ENCODE results near the gene PTRH2. TPM values are rescaled to one million over a fixed set of nuclear protein-coding genes. Genes with fewer than 3 reads are reported as not detected.

PTRH2 gene
- total RNA-seq, 1 experiment from 2014 or later: 48.0 TPM

DNA sequence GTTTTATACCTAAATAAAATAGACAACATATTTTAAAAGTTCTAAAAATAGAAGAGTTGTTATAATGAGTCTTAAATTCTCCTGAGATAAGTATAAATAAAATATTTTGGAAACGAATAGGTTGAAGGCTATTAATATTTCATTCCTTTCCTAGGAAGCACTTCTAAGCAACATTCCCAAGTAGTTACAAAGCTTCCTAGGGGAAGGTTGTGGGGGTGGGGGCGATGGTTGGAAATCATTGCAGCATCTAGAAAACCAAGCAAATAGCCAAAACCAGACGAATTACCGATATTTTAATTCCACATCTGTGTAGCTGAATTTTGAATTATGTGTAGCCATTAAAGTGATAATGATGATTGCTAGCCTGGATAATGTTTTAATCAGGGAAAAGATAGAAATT lies 26.9 kb downstream of the PTRH2 start:
- H3K9me3 ChIP-seq (ENCODE audit: low read length): no peaks in the 10 kb centered on the region
- DNase-seq: no peak
- H3K36me3 ChIP-seq (ENCODE audit: insufficient read depth, low read length): peaks cover 91% of the 10 kb centered on the region
- H3K9me2 ChIP-seq (replicated peaks; ENCODE audit: insufficient read depth, low read length): no peaks in the 10 kb centered on the region
- no peak overlapping the region for H3K4me3 ChIP-seq (ENCODE audit: low read length)
- H3K9ac ChIP-seq (ENCODE audit: low read length): no peak overlapping the region
- H4K20me1 ChIP-seq (ENCODE audit: insufficient read depth, low read depth, low read length): no peaks in the 10 kb centered on the region
- no peak overlapping the region for H3K27ac ChIP-seq (ENCODE audit: low read length)
- H3K4me1 ChIP-seq (ENCODE audit: low read length): peaks cover 27% of the 10 kb centered on the region
- peaks cover 78% of the 10 kb centered on the region for H3K79me2 ChIP-seq (ENCODE audit: low read length)
- H3K27me3 ChIP-seq (ENCODE audit: low read length): no peaks in the 10 kb centered on the region
- H2AFZ ChIP-seq (ENCODE audit: low read length): no peak overlapping the region
- H3K4me2 ChIP-seq (ENCODE audit: low read depth, low read length, poor library complexity, severe bottlenecking): no peak overlapping the region

DNA sequence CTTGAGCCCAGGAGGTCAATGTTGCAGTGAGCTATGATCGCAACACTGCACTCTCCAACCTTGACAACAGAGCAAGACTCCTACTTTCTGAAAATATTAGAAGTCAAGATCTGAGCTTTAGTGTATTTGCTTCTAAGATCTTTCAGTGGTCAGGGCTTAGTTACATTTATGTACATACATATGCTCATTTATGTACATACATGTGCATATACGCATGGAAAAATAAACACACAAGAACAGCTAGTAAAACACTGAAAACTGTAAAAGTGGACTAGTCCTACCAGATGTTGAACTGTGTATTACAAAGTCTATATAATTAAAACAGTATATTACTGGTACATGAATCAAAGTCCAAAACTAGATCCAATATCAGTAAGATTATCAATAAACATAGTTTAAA lies 28.3 kb downstream of the PTRH2 start:
- H3K79me2 ChIP-seq (ENCODE audit: low read length): peaks cover 82% of the 10 kb centered on the region
- H4K20me1 ChIP-seq (ENCODE audit: insufficient read depth, low read depth, low read length): no peaks in the 10 kb centered on the region
- no peak overlapping the region for H2AFZ ChIP-seq (ENCODE audit: low read length)
- H3K4me2 ChIP-seq (ENCODE audit: low read depth, low read length, poor library complexity, severe bottlenecking): no peak overlapping the region
- no peak for DNase-seq
- H3K4me1 ChIP-seq (ENCODE audit: low read length): peaks cover 41% of the 10 kb centered on the region
- H3K27ac ChIP-seq (ENCODE audit: low read length): no peak overlapping the region
- H3K9ac ChIP-seq (ENCODE audit: low read length): no peak overlapping the region
- peaks cover 91% of the 10 kb centered on the region for H3K36me3 ChIP-seq (ENCODE audit: insufficient read depth, low read length)
- H3K9me3 ChIP-seq (ENCODE audit: low read length): no peaks in the 10 kb centered on the region
- no peak overlapping the region for H3K4me3 ChIP-seq (ENCODE audit: low read length)
- no peaks in the 10 kb centered on the region for H3K27me3 ChIP-seq (ENCODE audit: low read length)
- H3K9me2 ChIP-seq (replicated peaks; ENCODE audit: insufficient read depth, low read length): no peaks in the 10 kb centered on the region

DNA sequence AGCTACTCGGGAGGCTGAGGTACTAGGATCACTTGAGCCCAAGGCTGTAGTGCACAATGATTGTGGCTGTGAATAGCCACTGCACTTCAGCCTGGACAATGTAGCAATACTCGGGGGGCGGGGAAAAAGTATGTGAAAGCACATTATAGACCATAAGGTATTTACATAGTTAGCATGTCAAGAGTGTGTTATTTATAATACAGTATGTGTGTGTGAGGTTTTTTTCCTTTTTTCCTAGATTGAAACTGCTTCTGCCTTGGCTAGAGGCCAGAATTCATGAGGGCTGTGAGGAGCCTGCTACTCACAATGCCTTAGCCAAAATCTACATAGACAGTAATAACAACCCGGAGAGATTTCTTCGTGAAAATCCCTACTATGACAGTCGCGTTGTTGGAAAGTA lies 30.5 kb downstream of the PTRH2 start:
- no peaks in the 10 kb centered on the region for H4K20me1 ChIP-seq (ENCODE audit: insufficient read depth, low read depth, low read length)
- H3K27me3 ChIP-seq (ENCODE audit: low read length): no peaks in the 10 kb centered on the region
- no peak overlapping the region for H3K9ac ChIP-seq (ENCODE audit: low read length)
- H3K9me3 ChIP-seq (ENCODE audit: low read length): no peaks in the 10 kb centered on the region
- DNase-seq: no peak
- no peak overlapping the region for H3K4me2 ChIP-seq (ENCODE audit: low read depth, low read length, poor library complexity, severe bottlenecking)
- no peak overlapping the region for H2AFZ ChIP-seq (ENCODE audit: low read length)
- no peaks in the 10 kb centered on the region for H3K9me2 ChIP-seq (replicated peaks; ENCODE audit: insufficient read depth, low read length)
- no peak overlapping the region for H3K27ac ChIP-seq (ENCODE audit: low read length)
- H3K4me3 ChIP-seq (ENCODE audit: low read length): no peak overlapping the region
- H3K79me2 ChIP-seq (ENCODE audit: low read length): peaks cover 82% of the 10 kb centered on the region
- peaks cover 56% of the 10 kb centered on the region for H3K4me1 ChIP-seq (ENCODE audit: low read length)
- peaks cover 85% of the 10 kb centered on the region for H3K36me3 ChIP-seq (ENCODE audit: insufficient read depth, low read length)

DNA sequence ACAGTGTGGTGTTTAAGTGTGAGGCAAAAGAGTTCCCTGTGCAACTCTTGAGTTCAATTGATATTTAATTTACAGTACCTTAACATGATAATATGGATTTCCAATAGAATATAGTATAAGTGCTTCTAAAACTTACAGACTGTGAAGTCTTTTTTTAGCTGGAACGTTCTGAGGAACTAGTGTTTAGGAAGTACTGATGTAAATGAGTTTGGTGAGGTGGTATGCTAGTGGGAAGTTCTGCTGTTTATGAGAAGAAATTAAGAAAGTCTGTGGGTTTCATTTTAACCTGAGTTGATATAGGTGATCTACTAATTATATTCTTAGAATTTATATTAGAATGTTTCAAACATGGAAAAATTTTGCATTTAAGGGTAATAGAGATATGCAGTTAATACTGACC lies 32.0 kb downstream of the PTRH2 start:
- H3K9me2 ChIP-seq (replicated peaks; ENCODE audit: insufficient read depth, low read length): no peaks in the 10 kb centered on the region
- no peaks in the 10 kb centered on the region for H4K20me1 ChIP-seq (ENCODE audit: insufficient read depth, low read depth, low read length)
- no peak overlapping the region for H3K9ac ChIP-seq (ENCODE audit: low read length)
- peak overlapping the region; percentile 64 for H3K27ac ChIP-seq (ENCODE audit: low read length)
- no peaks in the 10 kb centered on the region for H3K9me3 ChIP-seq (ENCODE audit: low read length)
- H2AFZ ChIP-seq (ENCODE audit: low read length): no peak overlapping the region
- peaks cover 85% of the 10 kb centered on the region for H3K36me3 ChIP-seq (ENCODE audit: insufficient read depth, low read length)
- no peak for DNase-seq
- H3K4me2 ChIP-seq (ENCODE audit: low read depth, low read length, poor library complexity, severe bottlenecking): peak overlapping the region; percentile 24
- no peak overlapping the region for H3K4me3 ChIP-seq (ENCODE audit: low read length)
- peaks cover 84% of the 10 kb centered on the region for H3K79me2 ChIP-seq (ENCODE audit: low read length)
- peaks cover 71% of the 10 kb centered on the region for H3K4me1 ChIP-seq (ENCODE audit: low read length)
- H3K27me3 ChIP-seq (ENCODE audit: low read length): no peaks in the 10 kb centered on the region

DNA sequence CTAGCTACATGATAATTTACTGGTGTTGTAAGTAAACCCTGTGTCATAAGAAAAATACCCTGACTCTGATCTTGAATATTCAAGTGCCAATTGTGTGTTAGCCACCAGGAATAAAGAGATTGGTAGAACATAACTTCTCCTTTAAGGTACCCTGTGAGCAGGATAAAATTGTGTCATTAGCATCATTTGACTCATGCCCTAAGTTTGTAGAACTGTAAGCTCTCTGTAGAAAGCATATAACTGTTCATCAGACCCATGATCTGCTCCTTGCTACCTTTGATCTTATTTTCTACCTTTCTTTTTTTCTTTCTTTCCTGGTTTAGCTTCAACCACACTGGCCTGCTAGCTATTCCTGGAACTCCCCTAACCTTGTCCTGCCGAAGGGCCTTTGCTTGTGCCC lies 35.8 kb downstream of the PTRH2 start:
- no peaks in the 10 kb centered on the region for H3K9me2 ChIP-seq (replicated peaks; ENCODE audit: insufficient read depth, low read length)
- H3K9me3 ChIP-seq (ENCODE audit: low read length): no peaks in the 10 kb centered on the region
- no peak overlapping the region for H2AFZ ChIP-seq (ENCODE audit: low read length)
- no peak overlapping the region for H3K4me2 ChIP-seq (ENCODE audit: low read depth, low read length, poor library complexity, severe bottlenecking)
- no peak for DNase-seq
- no peaks in the 10 kb centered on the region for H3K27me3 ChIP-seq (ENCODE audit: low read length)
- peaks cover 90% of the 10 kb centered on the region for H3K79me2 ChIP-seq (ENCODE audit: low read length)
- peaks cover 90% of the 10 kb centered on the region for H3K4me1 ChIP-seq (ENCODE audit: low read length)
- H3K27ac ChIP-seq (ENCODE audit: low read length): peak overlapping the region; percentile 73
- no peaks in the 10 kb centered on the region for H4K20me1 ChIP-seq (ENCODE audit: insufficient read depth, low read depth, low read length)
- H3K4me3 ChIP-seq (ENCODE audit: low read length): no peak overlapping the region
- no peak overlapping the region for H3K9ac ChIP-seq (ENCODE audit: low read length)
- H3K36me3 ChIP-seq (ENCODE audit: insufficient read depth, low read length): peaks cover 89% of the 10 kb centered on the region

DNA sequence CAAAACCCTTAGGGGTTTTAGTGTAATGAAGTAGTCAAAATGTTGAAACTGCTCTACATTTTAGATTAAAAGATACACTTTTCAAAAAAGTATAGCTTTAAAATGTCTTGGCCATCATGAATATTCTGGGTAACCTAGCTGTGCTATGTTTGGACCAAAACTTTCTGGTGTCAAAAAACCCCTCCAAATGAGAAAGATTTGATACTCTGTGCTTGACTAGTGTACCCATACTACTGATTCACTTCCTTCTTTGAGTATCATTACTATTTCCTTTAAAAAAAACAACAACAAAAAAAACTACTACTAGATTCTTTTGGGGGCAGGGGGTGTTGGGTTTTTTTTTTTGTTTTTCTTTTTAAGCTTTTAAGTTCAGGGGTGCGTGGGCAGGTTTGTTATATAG lies 37.3 kb downstream of the PTRH2 start:
- H3K79me2 ChIP-seq (ENCODE audit: low read length): peaks cover 84% of the 10 kb centered on the region
- no peak overlapping the region for H2AFZ ChIP-seq (ENCODE audit: low read length)
- H3K9me3 ChIP-seq (ENCODE audit: low read length): no peaks in the 10 kb centered on the region
- no peaks in the 10 kb centered on the region for H3K9me2 ChIP-seq (replicated peaks; ENCODE audit: insufficient read depth, low read length)
- DNase-seq: no peak
- H3K27ac ChIP-seq (ENCODE audit: low read length): peak overlapping the region; percentile 73
- no peak overlapping the region for H3K4me2 ChIP-seq (ENCODE audit: low read depth, low read length, poor library complexity, severe bottlenecking)
- H3K4me3 ChIP-seq (ENCODE audit: low read length): no peak overlapping the region
- peaks cover 87% of the 10 kb centered on the region for H3K36me3 ChIP-seq (ENCODE audit: insufficient read depth, low read length)
- no peaks in the 10 kb centered on the region for H4K20me1 ChIP-seq (ENCODE audit: insufficient read depth, low read depth, low read length)
- no peak overlapping the region for H3K9ac ChIP-seq (ENCODE audit: low read length)
- H3K4me1 ChIP-seq (ENCODE audit: low read length): peaks cover 80% of the 10 kb centered on the region
- H3K27me3 ChIP-seq (ENCODE audit: low read length): no peaks in the 10 kb centered on the region

DNA sequence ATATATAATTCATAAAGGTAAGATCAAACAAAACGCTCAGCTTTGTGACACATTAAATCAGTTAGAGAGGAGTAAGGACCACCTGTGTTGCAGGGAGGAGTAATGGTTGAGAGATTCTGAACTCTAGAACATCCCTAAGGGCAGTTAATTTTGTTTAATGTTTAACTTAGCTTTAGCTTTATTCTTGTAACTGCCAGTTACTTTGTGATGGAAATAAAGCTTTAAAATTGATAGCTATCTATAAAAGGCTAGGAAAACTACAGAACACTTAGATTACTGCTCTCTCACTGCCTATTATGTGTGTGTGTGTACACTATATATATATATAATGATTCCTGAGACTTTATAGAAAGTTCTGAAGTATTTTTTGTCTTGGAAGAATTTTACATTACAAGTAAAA lies 37.8 kb downstream of the PTRH2 start:
- Histone ChIP-seq H3K9me2 (replicated peaks; ENCODE audit: insufficient read depth, low read length) (no peaks in the 10 kb centered on the region), H3K27ac (ENCODE audit: low read length) (peak overlapping the region; percentile 73)

DNA sequence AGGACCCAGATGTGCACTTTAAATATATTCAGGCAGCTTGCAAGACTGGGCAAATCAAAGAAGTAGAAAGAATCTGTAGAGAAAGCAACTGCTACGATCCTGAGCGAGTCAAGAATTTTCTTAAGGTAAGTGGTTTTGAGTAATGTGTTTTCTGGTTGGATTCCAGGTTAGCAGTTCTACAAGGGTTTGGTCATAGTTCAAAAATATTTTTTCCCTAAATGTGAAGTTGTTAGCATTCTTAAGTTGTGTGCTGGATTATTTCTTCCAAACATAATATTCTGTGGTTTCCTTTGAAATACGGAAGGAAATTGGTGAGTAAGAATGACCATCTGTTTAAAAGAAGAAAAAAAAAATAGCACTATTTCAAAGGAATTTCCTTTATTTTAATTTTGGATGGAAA lies 38.4 kb downstream of the PTRH2 start:
- DNase-seq: no peak
- Histone ChIP-seq H3K27ac (ENCODE audit: low read length) (peak overlapping the region; percentile 73), H3K79me2 (ENCODE audit: low read length) (peaks cover 76% of the 10 kb centered on the region), H3K4me1 (ENCODE audit: low read length) (peaks cover 68% of the 10 kb centered on the region), H3K4me3 (ENCODE audit: low read length) (no peak overlapping the region), H3K27me3 (ENCODE audit: low read length) (no peaks in the 10 kb centered on the region), H3K4me2 (ENCODE audit: low read depth, low read length, poor library complexity, severe bottlenecking) (peak overlapping the region; percentile 40), H2AFZ (ENCODE audit: low read length) (no peak overlapping the region), H4K20me1 (ENCODE audit: insufficient read depth, low read depth, low read length) (no peaks in the 10 kb centered on the region), H3K9ac (ENCODE audit: low read length) (no peak overlapping the region), H3K9me3 (ENCODE audit: low read length) (no peaks in the 10 kb centered on the region), H3K36me3 (ENCODE audit: insufficient read depth, low read length) (peaks cover 85% of the 10 kb centered on the region), H3K9me2 (replicated peaks; ENCODE audit: insufficient read depth, low read length) (no peaks in the 10 kb centered on the region)

More for the DNA sequence above, 37.8 kb downstream of the PTRH2 start:
- Histone ChIP-seq H2AFZ (ENCODE audit: low read length) (no peak overlapping the region), H3K27me3 (ENCODE audit: low read length) (no peaks in the 10 kb centered on the region), H4K20me1 (ENCODE audit: insufficient read depth, low read depth, low read length) (no peaks in the 10 kb centered on the region), H3K9me3 (ENCODE audit: low read length) (no peaks in the 10 kb centered on the region), H3K9ac (ENCODE audit: low read length) (no peak overlapping the region), H3K4me1 (ENCODE audit: low read length) (peaks cover 74% of the 10 kb centered on the region), H3K36me3 (ENCODE audit: insufficient read depth, low read length) (peaks cover 87% of the 10 kb centered on the region), H3K4me2 (ENCODE audit: low read depth, low read length, poor library complexity, severe bottlenecking) (peak overlapping the region; percentile 40), H3K4me3 (ENCODE audit: low read length) (no peak overlapping the region), H3K79me2 (ENCODE audit: low read length) (peaks cover 82% of the 10 kb centered on the region)
- peak; percentile 44 for DNase-seq

DNA sequence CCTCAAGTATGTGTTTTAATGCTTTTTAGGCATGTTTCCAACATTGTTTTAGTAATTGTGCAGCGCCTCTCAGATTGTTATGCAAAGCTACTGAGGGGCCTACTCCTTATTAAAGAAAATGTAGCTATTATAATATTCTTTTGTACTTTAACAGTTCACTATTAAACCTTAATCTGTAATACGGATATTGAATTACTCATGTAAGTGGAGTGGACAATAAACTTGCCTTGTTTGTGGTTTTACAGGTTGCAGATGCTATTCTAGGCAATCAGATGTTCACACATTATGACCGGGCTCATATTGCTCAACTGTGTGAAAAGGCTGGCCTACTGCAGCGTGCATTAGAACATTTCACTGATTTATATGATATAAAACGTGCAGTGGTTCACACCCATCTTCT lies 41.0 kb downstream of the PTRH2 start:
- no peak overlapping the region for H3K4me2 ChIP-seq (ENCODE audit: low read depth, low read length, poor library complexity, severe bottlenecking)
- no peaks in the 10 kb centered on the region for H3K9me2 ChIP-seq (replicated peaks; ENCODE audit: insufficient read depth, low read length)
- H4K20me1 ChIP-seq (ENCODE audit: insufficient read depth, low read depth, low read length): no peaks in the 10 kb centered on the region
- H3K79me2 ChIP-seq (ENCODE audit: low read length): peaks cover 67% of the 10 kb centered on the region
- no peaks in the 10 kb centered on the region for H3K27me3 ChIP-seq (ENCODE audit: low read length)
- H2AFZ ChIP-seq (ENCODE audit: low read length): no peak overlapping the region
- peaks cover 49% of the 10 kb centered on the region for H3K4me1 ChIP-seq (ENCODE audit: low read length)
- no peak overlapping the region for H3K27ac ChIP-seq (ENCODE audit: low read length)
- H3K36me3 ChIP-seq (ENCODE audit: insufficient read depth, low read length): peaks cover 90% of the 10 kb centered on the region
- no peak overlapping the region for H3K4me3 ChIP-seq (ENCODE audit: low read length)
- no peak for DNase-seq
- H3K9ac ChIP-seq (ENCODE audit: low read length): no peak overlapping the region
- no peaks in the 10 kb centered on the region for H3K9me3 ChIP-seq (ENCODE audit: low read length)

Data from Karpas-422 (cell line).